Activated CD4-positive, alpha-beta T cell treated with anti-CD3 and anti-CD28 coated beads for 48 hours (primary cell): ENCODE results near the gene NOTUM.
"Not testable (repeated sequence)": the region's sequence is repeated elsewhere in the genome, so short reads cannot be mapped to it uniquely, and the experiment has no call there.

ENCODE experiments used
- DNase-seq: peaks from one replicate; pipeline ENCODE4 v3.0.0-alpha.2; 2020

The NOTUM gene

GRCh38 chr17:81922566-81923301, 38.3 kb downstream of the NOTUM start:
- DNase-seq, result no peak

DNA sequence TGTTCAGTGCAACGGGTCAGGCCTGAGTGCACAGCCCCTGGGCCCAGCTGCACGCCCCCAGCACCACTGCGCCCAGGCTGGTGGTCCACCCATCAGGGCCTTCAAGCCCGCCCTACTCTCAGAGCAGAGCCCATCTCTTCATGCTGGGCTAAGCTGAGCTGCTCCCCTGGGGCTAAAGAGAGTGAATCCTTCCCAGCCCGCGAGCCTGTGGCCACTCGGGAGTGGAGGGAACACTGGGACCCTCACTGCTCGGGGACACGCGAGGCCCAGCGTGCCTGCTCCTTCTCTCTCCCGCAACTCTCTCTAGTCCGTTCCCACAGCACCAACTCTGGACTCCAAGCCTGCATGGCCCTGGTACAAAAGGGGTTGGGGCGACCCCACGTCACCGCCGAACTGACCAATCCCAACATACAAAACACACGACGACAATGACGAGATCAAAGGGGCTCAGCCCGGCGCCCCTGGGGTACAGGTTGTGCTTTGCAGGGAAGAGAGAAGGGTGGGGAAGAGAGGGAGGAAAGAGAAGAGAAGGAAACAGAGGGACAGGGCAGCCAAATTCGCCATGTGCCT, 38.9 kb downstream of the NOTUM start:
- DNase-seq, result no peak

GRCh38 chr17:81921537-81921862, 39.5 kb downstream of the NOTUM start:
- DNase-seq, result no peak

- DNase-seq, result no peak
Observed at GRCh38 chr17:81920612-81921536, 40.1 kb downstream of the NOTUM start.

DNA sequence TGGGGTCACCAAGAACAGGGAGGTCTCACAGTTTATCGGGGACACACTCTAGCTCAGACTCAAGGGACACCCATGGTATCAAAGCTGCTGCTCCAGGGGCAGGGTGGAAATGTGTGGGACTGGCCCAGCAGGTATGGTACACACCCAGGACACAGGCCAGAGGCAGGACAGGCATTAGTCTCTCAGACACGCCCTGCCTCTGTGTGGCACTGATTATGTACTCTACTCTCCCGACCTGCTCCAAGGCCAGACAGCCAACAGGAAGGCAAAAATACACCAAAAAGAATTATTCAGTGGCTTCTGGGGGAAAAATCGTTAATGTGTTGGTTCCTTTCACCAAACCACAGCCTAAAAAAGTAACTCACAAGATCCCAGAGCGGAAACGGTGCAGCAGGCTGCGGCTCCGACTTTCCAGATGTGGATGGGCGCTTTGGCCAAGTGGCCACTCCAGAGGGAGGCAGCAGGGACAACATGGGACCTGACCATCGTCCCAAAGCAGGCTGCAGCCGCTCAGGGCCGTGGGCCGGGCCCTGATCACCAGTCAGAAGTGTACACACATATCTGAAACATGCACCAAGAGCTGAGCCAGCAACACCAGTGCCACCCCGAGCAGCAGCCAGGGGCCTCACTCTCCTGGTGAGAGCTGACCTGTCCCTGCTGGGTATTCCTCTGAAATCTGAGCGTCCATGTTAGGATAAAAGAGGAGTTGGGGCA, 42.0 kb downstream of the NOTUM start:
- no peak for DNase-seq

GRCh38 chr17:81918333-81918669, 42.7 kb downstream of the NOTUM start:
- DNase-seq, result not testable (repeated sequence)

- peak; percentile 85 for DNase-seq
Observed at GRCh38 chr17:81917565-81918332, 43.2 kb downstream of the NOTUM start, which contains the start of gene SIRT7. TSS of gene SIRT7 (minus strand) at chr17:81918176. CDS start at chr17:81918131, 45 bp downstream.

- peak; percentile 42 for DNase-seq
Observed at GRCh38 chr17:81916234-81917001, 44.6 kb downstream of the NOTUM start.

- no peak for DNase-seq
Observed at GRCh38 chr17:81915331-81915730, 45.7 kb downstream of the NOTUM start.

- no peak for DNase-seq
Observed at GRCh38 chr17:81914103-81914850, 46.7 kb downstream of the NOTUM start.

- no peak for DNase-seq
Observed at GRCh38 chr17:81913394-81914102, 47.4 kb downstream of the NOTUM start.

DNA sequence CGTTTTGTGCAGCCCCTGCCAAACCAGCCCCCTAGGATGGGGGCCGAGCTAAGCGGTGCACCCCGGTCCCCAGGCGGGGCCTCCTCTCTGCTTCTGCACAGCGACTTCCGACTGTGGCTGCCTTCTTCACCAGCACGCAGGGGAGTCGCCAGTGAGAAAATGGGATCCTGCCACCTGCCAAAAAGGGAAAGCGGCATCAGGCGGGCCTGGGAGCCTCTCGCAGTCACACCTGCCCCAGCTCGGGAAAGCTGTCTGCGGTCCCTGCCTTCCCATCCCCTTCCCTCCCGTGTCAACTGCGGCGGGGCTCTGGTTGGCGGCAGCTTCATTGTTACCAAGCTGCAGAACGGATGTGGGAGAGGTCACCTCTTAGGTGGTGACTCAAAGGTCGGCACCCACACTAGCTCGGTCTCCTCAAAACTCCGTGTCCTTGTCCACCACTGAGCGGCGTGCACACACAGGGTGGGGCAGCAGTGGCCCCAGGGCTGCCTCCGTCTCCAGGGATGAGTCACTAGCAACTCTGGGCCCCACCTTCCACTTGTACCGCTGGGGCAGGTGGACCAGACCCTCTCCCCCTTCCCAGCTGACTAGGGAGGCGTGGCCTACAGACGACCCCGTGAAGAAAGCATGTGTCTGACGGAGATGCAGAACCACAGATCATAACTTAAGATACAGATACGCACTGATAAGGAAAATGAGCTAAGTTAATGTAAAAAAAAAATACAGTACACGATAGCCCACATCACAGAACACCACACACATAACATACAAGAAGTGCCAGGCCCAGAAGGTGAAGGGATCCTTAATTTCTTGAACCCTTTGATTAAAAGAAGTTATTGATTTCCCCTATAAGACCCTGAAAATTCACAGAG, 48.3 kb downstream of the NOTUM start:
- no peak for DNase-seq

DNA sequence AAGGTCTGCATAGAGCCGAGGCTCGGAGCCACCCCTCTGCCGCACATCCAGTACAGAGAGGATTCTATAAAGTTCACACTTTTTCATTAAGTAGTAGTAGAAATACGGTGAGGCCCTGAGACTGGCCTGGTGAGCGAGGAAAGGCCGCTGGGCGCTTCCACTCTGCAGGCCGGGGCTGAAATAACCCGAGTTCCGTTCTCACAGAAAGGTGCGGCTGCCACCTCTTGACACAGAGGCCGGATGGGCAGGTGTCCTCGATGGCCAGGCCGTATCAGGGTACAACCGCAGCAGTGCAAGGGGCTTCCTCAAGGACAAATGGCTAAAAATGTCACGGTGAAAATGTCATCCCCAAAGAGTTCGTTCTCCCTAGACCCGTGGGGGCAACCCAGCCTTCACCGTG, 49.0 kb downstream of the NOTUM start:
- DNase-seq, result no peak

DNA sequence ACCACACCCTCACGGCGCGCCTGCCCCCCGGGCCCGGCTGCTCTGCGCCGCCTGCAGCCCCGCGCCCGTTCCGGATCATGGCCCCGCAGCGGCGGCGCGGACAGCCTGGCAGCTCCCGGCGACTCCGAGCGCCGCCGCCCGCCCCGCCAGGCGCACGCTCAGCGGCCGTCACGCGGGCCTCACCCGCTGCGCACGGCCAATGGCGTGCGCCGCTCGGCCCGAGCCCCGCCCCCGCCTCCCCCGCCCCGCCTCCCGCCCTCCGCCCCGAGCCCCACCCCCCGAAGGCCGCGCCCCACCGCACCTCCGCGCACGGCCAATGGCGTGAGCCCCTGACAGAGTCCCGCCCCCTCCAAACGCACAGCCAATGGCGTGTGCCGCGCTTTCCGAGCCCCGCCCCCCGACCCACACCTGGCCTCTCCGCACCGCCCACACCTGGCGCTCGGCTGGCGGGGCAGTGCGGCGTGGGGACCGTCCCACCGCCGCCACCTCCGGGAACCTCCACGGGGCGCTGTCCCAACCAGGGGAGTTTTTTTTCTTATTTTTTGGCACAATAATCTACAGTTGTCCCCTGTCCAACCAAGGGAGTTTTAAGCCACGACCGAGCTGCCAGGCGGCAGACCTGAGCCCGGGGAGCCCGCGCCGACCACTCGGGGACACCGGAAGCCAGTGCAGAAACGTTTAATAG, 49.6 kb downstream of the NOTUM start, which contains the start of gene PCYT2:
PCYT2 (minus strand) TSS at position 123 of the 685 bp plus-strand sequence; CDS start at position 79, 44 bp downstream.
- DNase-seq, result peak; percentile 96

DNA sequence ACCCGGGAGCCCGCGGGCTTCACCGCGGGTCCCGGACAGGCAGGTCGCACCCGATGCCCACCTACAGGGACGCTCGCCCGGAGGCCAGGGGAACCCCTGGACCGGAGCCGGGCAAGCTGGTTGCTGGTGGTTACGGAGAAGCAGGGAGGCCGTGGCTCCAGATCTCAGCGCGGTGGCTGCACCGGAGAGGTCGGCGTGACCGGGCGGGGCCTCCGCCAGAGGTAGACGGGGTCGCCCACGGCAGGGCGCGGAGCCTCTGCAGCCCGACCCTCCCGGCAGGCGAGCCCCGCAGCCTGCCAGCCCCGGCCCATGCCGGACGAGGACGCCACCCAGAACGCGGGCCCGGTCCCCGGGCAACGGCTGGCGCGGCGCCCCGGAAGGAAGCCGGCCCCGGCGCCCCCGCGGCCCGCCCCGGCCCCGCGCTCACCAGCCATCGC, 50.1 kb downstream of the NOTUM start:
- peak; percentile 36 for DNase-seq

DNA sequence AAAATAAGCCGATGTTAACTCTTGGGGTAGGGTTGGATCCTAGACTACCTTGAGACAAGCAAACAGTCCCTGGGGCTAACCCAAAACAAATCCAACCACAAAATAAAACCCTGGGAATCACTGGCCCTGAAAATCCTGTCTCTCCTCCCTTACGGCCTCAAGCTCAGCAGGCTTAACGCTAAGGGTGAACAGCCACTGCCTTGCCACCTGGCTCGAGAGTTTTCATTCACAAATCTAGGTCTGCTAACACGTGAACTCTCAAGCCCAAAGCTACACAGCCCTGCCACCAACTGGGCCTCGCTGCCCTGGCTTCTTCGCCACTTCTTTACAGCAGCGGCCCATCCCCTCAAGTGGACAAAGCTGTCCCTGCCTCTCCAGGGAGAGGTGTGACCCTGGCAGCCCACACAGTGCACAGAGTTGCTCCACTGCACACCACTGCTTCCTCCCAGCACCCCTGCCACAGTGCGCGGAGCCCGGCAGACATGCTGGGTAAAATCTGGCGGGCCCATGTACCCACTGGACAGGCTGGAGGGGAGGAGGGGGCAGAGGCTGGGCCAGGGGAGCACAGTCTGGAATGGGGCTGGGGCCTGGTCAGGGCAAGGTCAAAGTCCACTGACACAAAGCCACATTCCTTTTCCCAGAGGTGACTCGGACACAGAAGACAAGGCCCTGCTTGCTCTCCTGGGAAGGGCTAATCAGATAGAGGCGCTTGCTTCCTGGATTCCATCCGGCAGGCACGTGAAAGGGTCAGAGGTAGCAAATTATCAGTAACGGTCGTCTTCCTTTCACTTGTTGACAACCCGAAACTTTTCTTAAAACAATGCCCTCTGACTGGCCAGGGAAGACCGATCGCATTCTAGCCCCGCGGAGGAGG, 50.8 kb downstream of the NOTUM start:
- no peak for DNase-seq

- no peak for DNase-seq
Observed at GRCh38 chr17:81909231-81909630, 51.8 kb downstream of the NOTUM start.
